Measurements from ENCODE around the gene B9D2. TPM values are rescaled to one million over a fixed set of nuclear protein-coding genes. Genes with fewer than 3 reads are reported as not detected.

B9D2 gene
- total RNA-seq, 1 donor from 2014 or later, result 14.2 TPM

DNA sequence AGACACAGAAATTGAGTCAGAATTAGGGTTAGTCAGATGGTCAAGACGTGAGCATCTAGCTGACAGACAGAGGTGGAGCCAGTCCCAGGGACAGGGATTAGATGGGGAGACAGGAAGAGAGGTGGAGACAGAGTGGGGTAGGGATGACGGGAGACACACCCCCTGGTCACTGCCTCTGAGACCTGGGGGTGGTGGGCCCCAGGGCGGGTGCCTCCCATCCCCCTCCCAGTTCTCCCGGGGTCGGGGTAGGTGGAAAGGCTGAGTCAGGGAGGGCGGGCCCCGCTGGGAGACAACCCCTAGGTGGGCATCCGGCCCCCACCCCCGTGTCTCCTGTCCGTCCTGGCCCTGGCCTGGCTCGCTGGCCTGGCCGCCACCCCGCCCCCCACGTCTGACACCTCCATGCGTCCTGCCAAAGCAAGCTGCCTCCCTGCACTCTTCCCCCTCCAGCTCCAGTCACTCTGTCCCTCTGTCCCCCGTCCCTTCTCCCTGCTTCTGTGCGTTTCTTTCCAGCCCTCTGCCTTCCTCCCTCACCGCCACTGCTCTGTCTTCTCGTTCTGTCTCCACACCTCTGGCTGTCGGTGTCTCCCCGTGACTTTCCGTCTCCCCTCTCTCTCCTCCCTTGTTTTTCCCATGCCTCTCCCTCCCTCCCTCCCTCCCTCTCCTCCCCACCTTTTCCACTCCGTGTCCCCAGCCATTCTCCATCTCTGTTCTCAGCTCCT is 38.9 kb downstream of the B9D2 start:
- Mint-ChIP-seq H3K4me1 (peaks cover 70% of the 10 kb centered on the region), H3K36me3 (ENCODE audit: low read depth) (peaks cover 48% of the 10 kb centered on the region), H3K4me3 (peak overlapping the region; percentile 21), H3K9me3 (no peaks in the 10 kb centered on the region), H3K27ac (peak overlapping the region; percentile 86), H3K27me3 (no peaks in the 10 kb centered on the region)
- TF ChIP-seq, protein P1, sequence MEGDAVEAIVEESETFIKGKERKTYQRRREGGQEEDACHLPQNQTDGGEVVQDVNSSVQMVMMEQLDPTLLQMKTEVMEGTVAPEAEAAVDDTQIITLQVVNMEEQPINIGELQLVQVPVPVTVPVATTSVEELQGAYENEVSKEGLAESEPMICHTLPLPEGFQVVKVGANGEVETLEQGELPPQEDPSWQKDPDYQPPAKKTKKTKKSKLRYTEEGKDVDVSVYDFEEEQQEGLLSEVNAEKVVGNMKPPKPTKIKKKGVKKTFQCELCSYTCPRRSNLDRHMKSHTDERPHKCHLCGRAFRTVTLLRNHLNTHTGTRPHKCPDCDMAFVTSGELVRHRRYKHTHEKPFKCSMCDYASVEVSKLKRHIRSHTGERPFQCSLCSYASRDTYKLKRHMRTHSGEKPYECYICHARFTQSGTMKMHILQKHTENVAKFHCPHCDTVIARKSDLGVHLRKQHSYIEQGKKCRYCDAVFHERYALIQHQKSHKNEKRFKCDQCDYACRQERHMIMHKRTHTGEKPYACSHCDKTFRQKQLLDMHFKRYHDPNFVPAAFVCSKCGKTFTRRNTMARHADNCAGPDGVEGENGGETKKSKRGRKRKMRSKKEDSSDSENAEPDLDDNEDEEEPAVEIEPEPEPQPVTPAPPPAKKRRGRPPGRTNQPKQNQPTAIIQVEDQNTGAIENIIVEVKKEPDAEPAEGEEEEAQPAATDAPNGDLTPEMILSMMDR (IDR thresholded peaks at IDR 0.05), result no peak
- ChIA-PET CTCF (interaction anchor here (1.1 kb wide), 1 partner anchor 27 kb away, joined by 3 read pairs; no protein-coding TSS in a partner anchor), POLR2A (interaction anchor here (0.6 to 6.2 kb wide), 6 partner anchors 10 to 1095 kb away, joined by 3 to 119 read pairs (median 8); partner anchors contain the start of gene TGFB1)
- ATAC-seq (ENCODE audit: low read depth), result no peak
- DNase-seq, result no peak
- intact Hi-C loops (cut with micrococcal nuclease), result no loop called here

DNA sequence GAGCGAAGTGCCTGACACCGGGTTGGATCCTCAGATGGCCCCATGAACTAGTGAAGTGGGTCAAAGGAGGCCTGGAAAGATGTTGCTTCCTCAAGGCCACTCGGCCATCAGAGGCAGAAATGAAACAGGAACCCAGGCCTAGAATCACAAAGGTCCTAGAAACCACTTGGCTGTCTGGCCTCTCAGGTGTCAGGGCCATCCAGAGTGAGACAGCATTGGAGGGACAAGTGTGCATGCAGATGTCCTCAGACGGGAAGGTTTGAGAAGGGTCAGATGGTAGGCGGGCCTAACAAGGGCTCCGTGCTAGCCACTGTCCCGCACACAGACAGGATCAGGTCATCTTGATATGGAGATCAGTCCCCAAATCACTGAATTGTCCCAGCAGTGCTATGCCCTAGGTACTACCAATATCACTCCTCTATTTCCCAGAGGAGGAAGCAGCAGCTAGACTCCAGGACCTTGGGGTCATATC is 39.7 kb downstream of the B9D2 start:
- Mint-ChIP-seq H3K27me3 (no peaks in the 10 kb centered on the region), H3K27ac (peak overlapping the region; percentile 86), H3K4me1 (peaks cover 70% of the 10 kb centered on the region), H3K4me3 (no peak overlapping the region), H3K36me3 (ENCODE audit: low read depth) (peaks cover 56% of the 10 kb centered on the region), H3K9me3 (no peaks in the 10 kb centered on the region)
- POLR2A ChIA-PET, result interaction anchor here (0.5 to 6.2 kb wide), 2 partner anchors 30 to 170 kb away, joined by 3 to 119 read pairs; partner anchors contain the start of gene TGFB1
- CTCF ChIA-PET, result interaction anchor here (1.1 kb wide), 1 partner anchor 28 kb away, joined by 3 read pairs; no protein-coding TSS in a partner anchor
- TF ChIP-seq, protein P1 (IDR thresholded peaks at IDR 0.05), result no peak
- intact Hi-C loops (cut with micrococcal nuclease), result no loop called here
- DNase-seq (no peak), ATAC-seq (ENCODE audit: low read depth) (no peak)

DNA sequence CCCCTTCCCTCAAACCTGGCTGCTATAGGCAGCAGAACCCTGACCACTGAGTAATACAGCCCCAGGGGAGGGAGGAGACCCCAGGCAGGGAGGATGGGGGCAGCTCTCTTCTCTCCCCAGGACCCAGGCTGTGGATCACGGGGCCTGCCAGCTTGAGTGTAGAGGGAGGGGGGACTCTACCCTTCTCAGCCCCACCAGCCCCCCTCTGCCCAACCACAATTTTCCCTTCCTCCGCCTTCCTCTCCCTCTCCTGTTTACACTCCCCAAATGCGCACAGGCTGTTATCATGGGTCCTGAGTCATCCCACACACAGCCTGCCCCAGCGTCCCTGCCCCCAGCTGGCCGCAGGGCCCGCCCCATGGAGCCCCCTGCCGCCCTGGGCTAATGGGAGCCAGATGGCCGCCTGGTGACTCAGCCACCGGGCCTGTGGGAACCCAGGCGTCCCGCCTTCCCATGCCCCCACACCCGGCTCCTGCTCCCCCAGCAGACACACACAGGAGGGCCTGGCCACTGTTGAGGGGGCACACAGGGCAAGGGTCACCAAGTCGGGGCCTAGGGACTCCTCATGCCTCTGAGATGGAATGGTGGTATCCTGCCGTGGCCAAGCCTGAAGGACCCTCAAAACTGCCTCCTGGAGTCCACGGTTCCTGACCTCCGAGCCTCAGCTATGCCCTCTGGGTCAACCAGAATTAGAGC is 40.4 kb downstream of the B9D2 start:
- intact Hi-C loops (cut with micrococcal nuclease), result no loop called here
- POLR2A ChIA-PET, result interaction anchor here (0.5 to 6.2 kb wide), 4 partner anchors 25 to 546 kb away, joined by 3 to 119 read pairs (median 3); partner anchors contain the start of genes RAB4B and TGFB1
- H3K9me3 Mint-ChIP-seq, result no peaks in the 10 kb centered on the region
- no peak for ATAC-seq (ENCODE audit: low read depth)
- peaks cover 55% of the 10 kb centered on the region for H3K36me3 Mint-ChIP-seq (ENCODE audit: low read depth)
- no peak overlapping the region for H3K4me3 Mint-ChIP-seq
- CTCF ChIA-PET, result interaction anchor here (0.6 to 1.1 kb wide), 2 partner anchors 28 to 232 kb away, joined by 3 read pairs; no protein-coding TSS in a partner anchor
- H3K27ac Mint-ChIP-seq, result peak overlapping the region; percentile 86
- TF ChIP-seq, protein P1 (IDR thresholded peaks at IDR 0.05), result no peak
- peaks cover 65% of the 10 kb centered on the region for H3K4me1 Mint-ChIP-seq
- DNase-seq, result no peak
- no peaks in the 10 kb centered on the region for H3K27me3 Mint-ChIP-seq

- TF ChIP-seq, protein P1 (IDR thresholded peaks at IDR 0.05), result no peak
- intact Hi-C loops (cut with micrococcal nuclease), result no loop called here
These were observed 40.9 kb downstream of the B9D2 start for GRCh38 chr19:41323023-41323422.

More at GRCh38 chr19:41323023-41323422, 40.9 kb downstream of the B9D2 start:
- ChIA-PET CTCF (interaction anchor here (0.6 to 1.8 kb wide), 3 partner anchors 28 to 232 kb away, joined by 3 to 8 read pairs (median 5); no protein-coding TSS in a partner anchor), POLR2A (interaction anchor here (1.2 to 6.2 kb wide), 4 partner anchors 26 to 545 kb away, joined by 3 to 119 read pairs (median 7); partner anchors contain the start of genes RAB4B and TGFB1)
- Mint-ChIP-seq H3K4me1 (peaks cover 60% of the 10 kb centered on the region), H3K27ac (peak overlapping the region; percentile 13), H3K4me3 (no peak overlapping the region), H3K27me3 (no peaks in the 10 kb centered on the region), H3K36me3 (ENCODE audit: low read depth) (peaks cover 55% of the 10 kb centered on the region), H3K9me3 (no peaks in the 10 kb centered on the region)
- DNase-seq, result no peak
- ATAC-seq (ENCODE audit: low read depth), result no peak

All from activated B cell treated with CpG ODN at 0.5 μM for 24 hours (primary cell).